ENCODE data around the gene ALDH1L1.

ALDH1L1 gene

GRCh38 chr3:126197343-126197742, 17.0 kb upstream of the ALDH1L1 start:
- in situ Hi-C loops (cut with HindIII; ENCODE audit: low sequenced_read_pairs), result no loop called here

GRCh38 chr3:126194713-126195305, 14.4 kb upstream of the ALDH1L1 start:
- in situ Hi-C loops (cut with HindIII; ENCODE audit: low sequenced_read_pairs), result no loop called here

GRCh38 chr3:126191246-126191645, 10.9 kb upstream of the ALDH1L1 start:
- in situ Hi-C loops (cut with HindIII; ENCODE audit: low sequenced_read_pairs), result no loop called here

GRCh38 chr3:126187920-126188319, 7.5 kb upstream of the ALDH1L1 start:
- in situ Hi-C loops (cut with HindIII; ENCODE audit: low sequenced_read_pairs), result no loop called here

GRCh38 chr3:126186749-126187148, 6.4 kb upstream of the ALDH1L1 start:
- in situ Hi-C loops (cut with HindIII; ENCODE audit: low sequenced_read_pairs), result no loop called here

GRCh38 chr3:126186271-126186670, 5.9 kb upstream of the ALDH1L1 start:
- in situ Hi-C loops (cut with HindIII; ENCODE audit: low sequenced_read_pairs), result no loop called here

- in situ Hi-C loops (cut with HindIII; ENCODE audit: low sequenced_read_pairs), result no loop called here
Measured at GRCh38 chr3:126184465-126185000, 4.1 kb upstream of the ALDH1L1 start.

- in situ Hi-C loops (cut with HindIII; ENCODE audit: low sequenced_read_pairs), result no loop called here
Measured at GRCh38 chr3:126181398-126181725, 976 bp upstream of the ALDH1L1 start.

GRCh38 chr3:126179825-126180476, 435 bp downstream of the ALDH1L1 start:
- in situ Hi-C loops (cut with HindIII; ENCODE audit: low sequenced_read_pairs), result no loop called here

GRCh38 chr3:126170073-126170777, 10.2 kb downstream of the ALDH1L1 start:
- in situ Hi-C loops (cut with HindIII; ENCODE audit: low sequenced_read_pairs), result no loop called here

GRCh38 chr3:126167566-126167965, 12.8 kb downstream of the ALDH1L1 start:
- in situ Hi-C loops (cut with HindIII; ENCODE audit: low sequenced_read_pairs), result no loop called here

GRCh38 chr3:126166009-126166408, 14.4 kb downstream of the ALDH1L1 start:
- in situ Hi-C loops (cut with HindIII; ENCODE audit: low sequenced_read_pairs), result no loop called here

- in situ Hi-C loops (cut with HindIII; ENCODE audit: low sequenced_read_pairs), result no loop called here
Measured at GRCh38 chr3:126161309-126161708, 19.1 kb downstream of the ALDH1L1 start.

GRCh38 chr3:126160243-126161210, 19.9 kb downstream of the ALDH1L1 start:
- in situ Hi-C loops (cut with HindIII; ENCODE audit: low sequenced_read_pairs), result no loop called here

- in situ Hi-C loops (cut with HindIII; ENCODE audit: low sequenced_read_pairs), result no loop called here
Measured at GRCh38 chr3:126159476-126159875, 20.9 kb downstream of the ALDH1L1 start.

- in situ Hi-C loops (cut with HindIII; ENCODE audit: low sequenced_read_pairs), result no loop called here
Measured at GRCh38 chr3:126158912-126159454, 21.4 kb downstream of the ALDH1L1 start.

- in situ Hi-C loops (cut with HindIII; ENCODE audit: low sequenced_read_pairs), result no loop called here
Measured at GRCh38 chr3:126158016-126158911, 22.1 kb downstream of the ALDH1L1 start.

- in situ Hi-C loops (cut with HindIII; ENCODE audit: low sequenced_read_pairs), result no loop called here
Measured at GRCh38 chr3:126157083-126157768, 23.2 kb downstream of the ALDH1L1 start.

- in situ Hi-C loops (cut with HindIII; ENCODE audit: low sequenced_read_pairs), result no loop called here
Measured at GRCh38 chr3:126156468-126156867, 23.9 kb downstream of the ALDH1L1 start.
